Measurements from ENCODE around the gene TECTA. TPM values are rescaled to one million over a fixed set of nuclear protein-coding genes. Genes with fewer than 3 reads are reported as not detected.

TECTA gene
- total and polyA plus RNA-seq, 8 donors = 0.18 to 0.73 (median 0.35) TPM

- Histone ChIP-seq H3K36me3 (no peaks in the 10 kb centered on the region), H3K27ac (no peak overlapping the region), H3K4me3 (no peak overlapping the region), H3K27me3 (no peaks in the 10 kb centered on the region), H3K9me3 (no peaks in the 10 kb centered on the region), H3K4me1 (peaks cover 0 to 5% (median 3%) of the 10 kb centered on the region in 3 donors)
- FAIRE-seq (no peak), ATAC-seq (no peak), DNase-seq (no peak)
- 67 to 87% methylated on average over 3 of the region's 3 CpGs for WGBS, 2 donors
- TF ChIP-seq CTCF (IDR thresholded peaks at IDR 0.05) = no peak
- intact Hi-C loops (cut with DNase I) = no loop called here
Measured at GRCh38 chr11:121212536-121213361, 111.7 kb downstream of the TECTA start.

GRCh38 chr11:121213362-121213893, 112.4 kb downstream of the TECTA start:
- WGBS, 2 donors = 66 to 68% methylated on average over 3 of the region's 3 CpGs
- H3K27ac ChIP-seq = no peak overlapping the region
- H3K9me3 ChIP-seq = no peaks in the 10 kb centered on the region
- no peaks in the 10 kb centered on the region for H3K27me3 ChIP-seq
- H3K4me1 ChIP-seq = no peaks in the 10 kb centered on the region
- ATAC-seq = no peak
- no peak for TF ChIP-seq CTCF (IDR thresholded peaks at IDR 0.05)
- no peaks in the 10 kb centered on the region for H3K36me3 ChIP-seq
- DNase-seq = no peak
- H3K4me3 ChIP-seq = no peak overlapping the region
- no peak for FAIRE-seq
- intact Hi-C loops (cut with DNase I) = no loop called here

GRCh38 chr11:121214861-121215260, 113.8 kb downstream of the TECTA start:
- H3K4me3 ChIP-seq = no peak overlapping the region
- DNase-seq (no peak), FAIRE-seq (no peak), ATAC-seq (no peak)
- TF ChIP-seq CTCF (IDR thresholded peaks at IDR 0.05) = no peak
- H3K36me3 ChIP-seq = no peaks in the 10 kb centered on the region
- H3K4me1 ChIP-seq = no peaks in the 10 kb centered on the region
- no peaks in the 10 kb centered on the region for H3K9me3 ChIP-seq
- no peak overlapping the region for H3K27ac ChIP-seq
- no peaks in the 10 kb centered on the region for H3K27me3 ChIP-seq
- intact Hi-C loops (cut with DNase I) = no loop called here

GRCh38 chr11:121221496-121222200, 120.6 kb downstream of the TECTA start:
- Histone ChIP-seq H3K36me3 (no peaks in the 10 kb centered on the region), H3K27ac (no peak overlapping the region), H3K27me3 (no peaks in the 10 kb centered on the region), H3K9me3 (no peaks in the 10 kb centered on the region), H3K4me3 (no peak overlapping the region), H3K4me1 (no peaks in the 10 kb centered on the region)
- DNase-seq = no peak
- ATAC-seq = no peak
- intact Hi-C loops (cut with DNase I) = no loop called here
- TF ChIP-seq CTCF (IDR thresholded peaks at IDR 0.05) = no peak
- no peak for FAIRE-seq
- WGBS, 2 donors = 46 to 49% methylated on average over 5 of the region's 5 CpGs

Measured in pancreas (tissue), 10 donors.